Left hindlimb (tissue), 1 donor: ENCODE results near the gene ACAP1.

Experiments
- DNase-seq: peaks from one replicate; pipeline ENCODE4 v3.0.0-alpha.2; 2018

Gene ACAP1

DNA sequence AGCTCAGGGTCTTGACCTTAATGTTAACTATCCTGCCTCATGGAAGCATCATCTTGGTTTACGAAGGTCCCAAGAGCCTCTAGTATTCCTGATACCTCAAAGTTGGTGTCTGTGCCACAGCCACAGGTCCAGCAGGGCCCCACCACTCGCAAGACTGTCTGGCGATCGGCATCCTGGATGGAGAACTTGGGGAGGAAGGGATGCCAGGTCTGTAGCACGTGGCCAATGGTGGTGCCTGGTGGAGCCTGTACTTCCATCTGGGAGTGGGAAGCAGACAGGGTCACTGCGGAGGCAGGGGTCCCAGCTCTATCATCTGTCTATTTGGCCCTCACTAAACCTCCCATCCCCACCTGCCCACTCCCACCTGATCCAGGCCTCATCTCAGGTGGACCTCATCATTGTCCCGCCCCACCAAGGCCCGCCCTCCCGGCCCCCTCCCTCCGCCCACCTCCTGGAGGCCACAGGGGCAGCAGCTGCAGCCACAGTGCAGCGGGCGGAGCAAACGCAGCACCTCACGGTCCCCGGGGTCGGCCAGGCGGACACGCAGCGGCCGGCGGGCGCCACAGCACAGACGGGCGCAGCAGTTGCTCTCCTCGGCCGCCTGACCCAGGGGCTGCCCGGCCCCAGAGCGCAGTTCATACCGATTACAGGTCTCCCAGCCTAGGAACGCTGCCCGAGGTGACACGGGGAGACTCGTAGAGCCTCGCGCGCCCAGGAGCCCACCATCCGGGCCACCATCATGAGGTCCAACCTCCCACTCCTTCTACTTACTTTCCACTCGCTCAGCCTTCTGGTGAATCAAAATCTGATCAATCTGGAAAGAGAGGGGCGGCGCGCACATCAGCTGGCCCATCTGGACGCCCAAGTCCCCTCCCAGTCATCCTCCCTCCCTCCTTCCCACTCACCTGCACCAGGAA lies 56.6 kb downstream of the ACAP1 start:
- no peak for DNase-seq

- no peak for DNase-seq
These were observed 57.5 kb downstream of the ACAP1 start for GRCh38 chr17:7393613-7394451.

DNA sequence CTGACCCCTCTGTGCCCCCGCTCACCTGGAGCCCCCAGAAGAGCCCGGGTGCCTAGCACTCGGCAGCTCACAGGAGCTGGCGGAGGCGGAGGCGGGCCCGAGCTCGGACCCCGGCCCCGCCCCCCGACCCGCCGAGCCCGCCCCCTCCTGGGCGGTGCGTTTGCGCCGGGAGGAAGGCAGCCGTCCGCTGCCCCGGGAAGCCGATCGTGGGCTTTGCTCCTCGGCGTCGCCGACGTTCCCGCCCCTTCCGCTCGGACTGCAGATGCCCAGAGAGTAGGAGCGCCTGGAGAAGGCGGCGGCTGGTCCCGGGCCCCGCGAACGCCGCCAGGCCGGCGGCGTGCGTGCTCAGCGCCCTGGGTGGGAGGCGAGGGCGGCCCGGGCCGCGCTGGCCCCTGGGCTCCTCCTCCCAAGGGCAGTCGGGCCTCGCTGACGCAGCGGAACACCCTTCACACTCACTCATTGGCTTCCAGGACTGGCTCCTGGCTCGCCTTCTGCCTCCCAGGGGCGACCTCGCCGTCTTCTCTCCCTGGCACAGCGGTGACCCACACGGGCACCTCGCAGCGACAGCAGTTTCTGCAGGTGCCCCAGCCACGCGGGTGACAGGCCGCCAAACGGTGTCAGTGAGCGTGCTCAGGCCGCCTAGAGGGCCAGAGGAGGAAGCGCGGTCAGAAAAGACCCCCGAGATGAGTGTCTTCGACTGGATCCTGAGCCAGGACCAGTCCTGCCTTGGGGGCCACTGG lies 58.3 kb downstream of the ACAP1 start, which contains the start of gene PLSCR3:
Gene PLSCR3 (minus strand): TSS at position 74 of the 740 bp plus-strand sequence. CDS start 415 bp downstream, outside the sequence.
- peak; percentile 92 for DNase-seq

DNA sequence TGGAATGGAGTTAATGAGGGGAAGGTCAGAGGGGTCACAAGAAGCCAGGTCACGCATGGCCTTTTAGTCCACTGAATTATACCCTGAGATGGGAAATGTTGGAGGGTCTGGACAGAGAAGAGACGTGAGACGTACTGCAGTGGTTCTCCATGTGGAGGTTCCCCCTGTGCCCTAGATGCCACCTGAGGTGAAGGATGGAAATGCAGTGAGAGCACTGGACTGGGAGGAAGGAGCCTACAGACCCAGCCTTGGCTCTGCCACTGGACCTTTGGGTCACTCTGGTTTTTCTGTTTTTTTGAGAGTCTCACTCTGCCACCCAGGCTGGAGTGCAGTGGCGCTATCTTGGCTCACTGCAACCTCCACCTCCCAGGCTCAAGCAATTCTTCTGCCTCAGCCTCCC lies 59.8 kb downstream of the ACAP1 start:
- peak; percentile 18 for DNase-seq

DNA sequence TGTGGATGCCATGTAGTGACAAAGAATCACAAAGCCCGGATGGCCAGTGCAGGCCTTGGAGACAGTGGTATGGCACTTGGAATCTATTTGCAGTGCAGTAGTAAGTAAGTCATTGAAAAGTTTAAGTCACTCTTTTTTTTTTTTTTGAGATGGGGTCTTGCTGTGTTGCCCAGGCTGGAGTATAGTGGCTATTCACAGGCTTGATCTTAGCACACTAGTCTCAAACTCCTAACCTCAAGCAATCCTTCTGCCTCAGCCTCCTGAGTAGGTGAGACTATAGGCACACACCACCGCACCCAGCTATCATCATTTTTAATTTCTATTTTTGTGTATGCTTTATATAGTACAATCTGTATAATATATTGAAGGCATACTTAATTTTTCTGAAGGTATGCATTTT lies 62.3 kb downstream of the ACAP1 start:
- peak; percentile 7 for DNase-seq
